GM18951 (cell line): ENCODE results near the gene TGFBR2.
"Not testable (repeated sequence)": the region's sequence is repeated elsewhere in the genome, so short reads cannot be mapped to it uniquely, and the experiment has no call there.

Experiments
- POLR2A ChIP-seq: IDR thresholded peaks from 4 replicates; pipeline ENCODE4 v1.6.1; 2011; ENCODE audit warnings: mild to moderate bottlenecking; ENCODE audit not compliant: insufficient read length, insufficient read depth; ENCODE audit errors: extremely low read depth
- in situ Hi-C: fragments of 300-500 bp; cut with MboI; formaldehyde crosslinking; loops from one replicate; pipeline ENCODE4 v1.12.0; 2022; ENCODE audit warnings: low sequenced_read_pairs, mixed read lengths, inconsistent platforms; ENCODE audit not compliant: unreplicated experiment

Gene TGFBR2

DNA sequence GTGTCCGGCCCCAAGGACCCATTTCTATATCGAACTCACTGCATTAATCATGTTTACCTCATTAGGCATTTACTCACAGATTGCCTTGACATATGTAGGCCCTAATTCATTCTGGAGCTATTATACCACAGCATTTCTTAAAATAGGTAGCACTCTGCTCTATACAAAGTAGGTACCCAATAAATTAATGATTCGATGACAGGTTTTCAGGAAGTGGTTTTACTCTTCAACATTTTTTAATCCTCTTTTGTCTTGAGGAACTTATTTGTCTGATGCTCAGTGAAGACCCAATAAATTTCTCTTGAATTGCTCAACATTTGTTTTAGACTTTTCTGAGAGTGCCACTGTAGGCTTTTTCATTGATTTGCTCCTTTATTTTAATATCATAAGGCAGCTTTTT lies 12.1 kb downstream of the TGFBR2 start:
- in situ Hi-C loops: no loop called here
- no peak for TF ChIP-seq POLR2A

DNA sequence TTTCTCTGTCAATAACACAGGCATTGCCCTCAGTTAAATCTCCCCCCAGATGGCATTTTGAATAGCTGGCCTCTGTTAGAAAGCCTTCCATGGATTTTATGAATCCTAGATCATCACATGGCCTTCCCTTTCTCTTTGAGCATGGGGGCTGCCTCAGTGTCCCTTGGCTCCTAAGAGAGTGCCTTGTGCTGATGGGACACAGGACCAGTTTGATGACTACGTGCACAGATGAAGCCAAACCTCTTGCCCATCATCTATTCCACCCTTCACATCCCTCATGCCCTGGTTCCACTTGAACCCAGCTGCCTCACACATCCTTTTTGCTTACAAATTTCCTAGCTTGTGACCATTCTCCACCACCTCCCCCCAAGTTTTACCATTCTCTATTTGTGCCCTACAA lies 12.9 kb downstream of the TGFBR2 start:
- in situ Hi-C loops: no loop called here
- no peak for TF ChIP-seq POLR2A

DNA sequence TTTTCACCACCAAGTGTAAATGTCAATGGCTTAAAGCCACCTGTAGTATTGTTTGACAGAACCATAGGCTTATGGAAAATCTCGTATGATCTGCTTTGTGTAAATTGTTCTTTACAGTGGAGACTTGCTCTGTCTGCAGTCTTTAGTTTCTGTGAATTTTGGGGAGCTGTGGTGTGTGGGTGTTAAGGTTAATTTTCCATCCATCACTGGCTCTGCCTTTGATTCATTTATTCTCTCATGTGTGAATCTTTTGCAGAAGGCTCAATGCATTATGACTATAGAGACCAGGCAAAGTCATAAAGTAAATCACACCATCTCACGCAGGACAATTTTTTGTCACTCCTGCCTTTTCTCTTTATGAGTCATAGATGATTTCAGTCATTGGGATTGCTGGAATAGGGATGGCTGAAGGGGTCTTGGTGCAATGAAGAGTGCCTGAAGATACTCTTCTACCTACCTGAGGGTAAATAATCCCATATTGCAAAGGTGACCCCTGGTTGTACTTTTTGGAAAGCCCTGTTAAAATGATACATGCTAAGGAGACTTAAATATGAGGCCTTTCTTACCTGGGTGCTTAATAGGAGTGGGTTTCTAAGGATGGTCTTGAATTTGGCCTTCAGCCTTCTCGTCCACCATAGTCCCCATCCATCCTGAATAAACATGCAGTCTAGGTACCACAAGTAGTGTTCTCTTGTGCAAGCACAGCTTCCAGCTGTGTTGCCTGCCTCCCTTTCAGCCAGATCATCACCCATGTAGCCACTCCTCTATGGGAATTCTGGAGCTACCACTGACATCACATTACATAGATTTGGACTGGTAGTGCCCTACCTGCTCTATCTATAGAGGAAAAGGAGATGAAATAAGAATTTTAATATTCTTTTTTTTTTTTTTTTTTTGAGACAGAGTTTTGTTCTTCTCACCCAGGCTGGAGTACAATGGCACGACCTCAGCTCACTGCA lies 14.3 kb downstream of the TGFBR2 start:
- in situ Hi-C loops: no loop called here
- no peak for TF ChIP-seq POLR2A

DNA sequence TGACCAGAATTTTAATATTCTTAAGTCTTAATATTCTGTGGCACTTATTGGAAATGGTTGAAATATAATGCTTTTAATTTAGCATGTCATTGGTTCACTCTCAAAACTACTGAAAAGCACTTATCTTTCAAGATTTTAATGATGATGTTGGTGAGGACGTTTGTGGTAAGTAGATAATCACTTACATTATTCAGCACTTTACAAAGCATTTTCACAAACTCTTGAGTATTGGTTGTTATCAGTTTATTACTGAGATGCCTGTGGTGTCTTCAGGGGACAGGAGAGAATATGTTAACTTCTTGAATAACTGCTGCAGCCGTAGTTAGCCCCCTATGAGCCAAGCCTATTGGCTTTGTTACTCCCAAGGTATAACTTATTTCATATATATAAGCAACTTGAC lies 15.2 kb downstream of the TGFBR2 start:
- in situ Hi-C loops: no loop called here
- no peak for TF ChIP-seq POLR2A

DNA sequence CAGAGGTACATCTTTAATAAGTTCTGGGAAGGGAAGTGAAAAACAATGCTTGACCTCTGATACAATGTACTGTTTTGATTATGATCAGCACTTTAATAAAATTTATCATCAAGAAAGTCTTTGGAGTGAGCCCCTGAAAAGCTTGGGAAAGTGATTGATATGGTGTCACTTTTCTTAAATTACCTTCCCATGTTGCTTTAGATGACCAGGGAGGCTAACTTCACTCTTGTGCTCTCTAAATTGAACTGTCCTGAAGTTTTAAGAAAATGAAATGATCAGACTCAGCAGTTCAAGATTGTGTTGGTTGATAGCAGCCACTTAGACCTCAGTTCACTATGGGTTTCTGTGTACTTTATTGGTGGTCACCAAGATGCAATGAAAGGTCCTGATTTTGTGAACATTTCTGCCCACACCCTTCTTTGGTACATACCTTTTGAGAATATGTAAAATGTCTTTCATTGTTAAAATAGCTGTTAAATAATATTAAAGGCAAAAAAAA lies 15.7 kb downstream of the TGFBR2 start:
- in situ Hi-C loops: no loop called here
- TF ChIP-seq POLR2A: no peak

DNA sequence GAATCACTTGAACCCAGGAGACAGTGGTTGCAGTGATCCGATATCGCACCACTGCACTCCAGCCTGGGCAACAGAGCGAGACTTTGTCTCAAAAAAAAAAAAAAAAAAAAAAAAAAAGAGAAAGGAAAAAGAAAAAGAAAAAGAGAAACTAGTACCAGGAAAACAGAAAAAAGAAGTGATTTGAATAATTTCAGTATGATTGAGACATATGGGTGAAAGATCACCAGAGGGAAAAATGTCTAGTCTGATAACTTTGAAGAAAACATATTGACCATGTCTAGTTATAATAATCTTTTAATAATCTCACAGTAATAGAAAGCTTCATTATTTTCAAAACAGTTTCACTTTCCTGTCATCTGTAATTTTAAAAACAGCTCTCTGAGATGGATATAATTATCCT lies 16.4 kb downstream of the TGFBR2 start:
- no peak for TF ChIP-seq POLR2A
- in situ Hi-C loops: no loop called here

DNA sequence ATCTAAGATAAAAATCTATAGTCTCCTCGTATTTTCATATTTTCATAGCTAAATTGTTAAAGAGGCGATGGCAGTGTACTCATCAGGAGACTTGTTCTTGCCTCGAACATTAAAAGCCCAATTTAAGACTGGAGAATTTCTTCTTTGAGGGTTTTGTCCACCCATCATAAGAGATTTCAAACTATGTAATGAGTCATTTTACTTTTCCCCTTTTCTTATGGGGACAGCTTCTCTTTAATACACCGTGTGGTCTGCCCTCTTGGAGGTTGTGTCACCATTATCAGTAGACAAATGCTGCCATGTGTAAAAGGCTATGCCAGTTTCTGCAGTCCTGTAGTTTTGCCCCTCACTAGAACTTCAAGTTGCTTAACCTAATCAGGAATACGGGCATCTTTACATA lies 16.9 kb downstream of the TGFBR2 start:
- no peak for TF ChIP-seq POLR2A
- in situ Hi-C loops: no loop called here

DNA sequence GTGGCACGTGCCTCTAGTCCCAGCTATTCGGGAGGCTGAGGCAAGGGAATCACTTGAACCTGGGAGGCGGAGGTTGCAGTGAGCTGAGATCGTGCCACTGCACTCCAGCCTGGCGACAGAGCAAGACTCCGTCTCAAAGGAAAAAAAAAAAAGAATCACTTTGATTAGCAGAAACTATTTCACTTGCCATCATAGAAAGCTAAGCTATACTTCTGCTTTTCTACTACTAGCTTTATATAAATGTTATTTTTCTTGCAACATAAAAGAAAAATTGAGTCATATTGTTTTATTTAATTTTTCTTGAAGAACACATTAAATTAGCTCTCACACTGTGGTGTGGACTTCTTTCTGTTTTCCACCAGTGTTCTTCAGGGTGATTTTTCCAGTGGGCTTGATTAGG lies 18.1 kb downstream of the TGFBR2 start:
- in situ Hi-C loops: not testable (repeated sequence)

DNA sequence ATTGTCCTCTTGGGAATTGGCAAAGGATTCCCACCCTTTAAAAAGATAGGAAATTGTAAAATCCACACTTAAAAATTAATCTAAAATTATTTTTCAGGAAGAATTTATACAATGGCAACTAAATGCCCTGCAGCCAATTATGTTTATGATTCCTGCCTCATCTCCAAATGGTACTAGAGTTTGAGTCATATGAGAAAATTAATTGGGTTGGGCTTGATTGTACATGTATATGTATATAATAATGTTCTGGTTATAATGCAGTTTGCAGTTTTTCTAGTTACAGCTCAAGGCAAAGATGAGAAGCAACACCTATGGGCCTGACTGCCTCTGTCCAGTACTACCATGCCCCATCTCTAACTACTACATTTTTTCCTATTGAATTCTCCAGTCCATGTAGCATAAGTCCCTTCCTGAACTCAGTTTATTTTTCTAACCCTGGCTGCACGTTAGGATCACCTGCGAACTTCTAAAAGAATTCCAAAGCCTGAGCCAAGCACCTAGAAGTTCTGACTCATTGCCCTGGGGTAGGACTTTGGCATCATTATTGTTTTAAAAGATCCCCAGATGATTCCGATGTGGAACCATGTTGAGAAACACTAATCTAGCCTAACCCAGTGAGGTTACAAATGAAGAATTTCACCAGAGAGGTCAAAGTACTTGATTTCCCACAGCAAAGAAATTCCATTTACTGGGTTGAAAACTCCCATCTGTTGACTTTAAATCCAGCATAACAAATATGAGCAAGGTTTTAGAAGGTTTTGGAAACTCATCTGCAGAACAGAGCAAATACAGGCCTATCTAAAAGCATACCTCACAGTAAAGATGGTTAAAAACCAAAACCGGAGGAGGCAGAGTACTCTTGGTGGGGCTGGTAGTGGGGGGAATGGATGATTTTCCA lies 19.4 kb downstream of the TGFBR2 start:
- in situ Hi-C loops: no loop called here
- TF ChIP-seq POLR2A: no peak

DNA sequence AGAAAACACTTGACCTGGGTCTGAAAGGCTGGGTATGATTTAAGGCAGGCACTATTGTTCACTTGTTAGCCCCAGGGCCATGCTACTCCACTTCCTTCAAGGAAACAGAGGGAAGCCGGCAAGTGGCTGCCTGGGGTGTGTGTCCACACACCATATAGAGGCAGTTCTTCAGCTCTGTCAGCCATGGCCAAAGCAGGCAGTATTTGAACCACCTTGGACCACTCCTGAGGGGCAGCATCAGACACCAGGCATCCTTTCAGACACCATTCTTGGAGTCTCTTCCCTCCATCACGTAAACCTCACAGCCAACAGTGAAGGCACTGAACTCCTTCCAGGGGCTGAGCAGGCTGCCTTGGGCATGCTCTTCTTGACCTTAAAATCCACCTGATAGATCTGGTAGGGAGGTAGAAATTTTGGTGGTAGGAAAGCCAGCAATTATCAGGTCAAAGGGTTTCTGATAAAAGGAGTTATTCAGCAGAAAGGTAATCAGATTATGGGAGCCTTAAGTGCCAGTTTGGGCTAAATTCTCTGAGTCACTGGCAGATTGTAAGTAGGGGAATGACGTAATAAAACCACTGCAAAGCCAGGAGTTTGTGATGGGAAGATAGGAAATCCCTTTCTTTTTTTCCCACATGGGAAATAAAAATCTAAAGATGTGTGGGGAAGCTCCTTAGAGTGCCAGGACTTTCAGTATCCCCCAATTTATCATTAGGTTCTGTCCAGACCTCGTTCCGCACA lies 20.2 kb downstream of the TGFBR2 start:
- in situ Hi-C loops: no loop called here
- no peak for TF ChIP-seq POLR2A

DNA sequence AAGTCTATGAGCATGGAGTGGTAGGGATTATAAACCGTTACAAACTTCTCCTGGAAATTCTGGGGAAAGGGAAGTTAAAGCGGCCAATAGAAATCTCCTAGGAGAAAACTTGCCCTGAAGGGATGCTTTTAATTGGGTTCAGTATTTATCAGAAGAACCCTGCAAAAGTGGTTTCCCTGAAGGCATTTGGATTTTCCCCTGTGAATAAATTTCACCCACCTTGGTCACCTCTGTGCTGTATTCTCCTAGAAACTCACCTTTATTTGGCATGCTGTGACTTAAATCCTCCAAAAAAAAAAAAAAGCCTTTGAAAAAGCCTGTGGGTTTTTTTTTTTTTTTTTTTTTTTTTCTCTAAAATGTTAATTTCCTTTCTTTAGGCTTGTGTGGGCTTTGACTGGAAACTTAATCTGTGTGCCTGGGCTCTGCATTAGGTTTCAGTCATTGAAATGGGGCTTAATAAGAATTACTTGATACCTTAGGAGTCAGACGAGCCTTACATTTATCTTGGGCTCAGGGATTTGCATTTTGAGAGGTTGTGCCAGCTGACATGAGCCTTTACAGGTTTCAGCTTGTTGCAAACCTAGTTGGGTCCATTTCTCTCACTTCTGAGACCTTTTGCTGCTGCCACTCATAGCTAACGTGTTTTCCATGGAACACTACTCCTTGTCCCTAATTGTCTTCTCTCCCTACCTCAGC lies 22.0 kb downstream of the TGFBR2 start:
- in situ Hi-C loops: no loop called here
- no peak for TF ChIP-seq POLR2A

DNA sequence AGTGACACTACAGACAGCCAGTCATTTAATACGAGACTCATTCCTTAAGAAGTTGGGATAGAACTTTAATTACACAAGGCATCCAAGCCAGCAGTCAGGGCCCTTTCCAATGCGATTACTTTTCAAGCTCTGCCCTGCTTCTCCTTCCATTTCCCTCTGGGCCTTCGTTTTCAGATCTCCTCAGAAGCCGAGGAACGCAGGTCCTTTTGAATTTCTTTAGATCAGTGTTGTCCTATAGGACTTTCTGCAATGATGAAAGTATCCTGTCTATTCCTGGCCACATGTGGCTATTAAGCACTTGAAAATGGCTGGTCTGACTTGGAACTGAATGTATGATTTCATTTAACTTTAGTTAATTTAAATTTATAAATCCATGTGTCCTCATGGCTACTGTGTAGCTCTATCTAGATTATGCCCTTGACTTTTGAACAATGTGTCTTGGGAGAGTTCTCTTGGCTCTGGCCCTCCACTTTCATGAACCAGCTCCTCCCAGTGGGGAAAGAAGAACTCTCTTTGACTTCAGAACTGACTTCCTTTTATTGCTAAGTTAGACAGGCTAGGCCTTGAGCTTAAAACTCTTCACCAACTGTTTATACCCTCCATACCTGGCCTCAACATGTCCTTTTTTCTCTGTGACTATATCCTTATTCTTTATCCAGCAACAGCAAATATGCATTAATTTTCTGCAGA lies 22.6 kb downstream of the TGFBR2 start:
- in situ Hi-C loops: no loop called here
- no peak for TF ChIP-seq POLR2A
